ENCODE results near the gene RAPGEF5.

DNA sequence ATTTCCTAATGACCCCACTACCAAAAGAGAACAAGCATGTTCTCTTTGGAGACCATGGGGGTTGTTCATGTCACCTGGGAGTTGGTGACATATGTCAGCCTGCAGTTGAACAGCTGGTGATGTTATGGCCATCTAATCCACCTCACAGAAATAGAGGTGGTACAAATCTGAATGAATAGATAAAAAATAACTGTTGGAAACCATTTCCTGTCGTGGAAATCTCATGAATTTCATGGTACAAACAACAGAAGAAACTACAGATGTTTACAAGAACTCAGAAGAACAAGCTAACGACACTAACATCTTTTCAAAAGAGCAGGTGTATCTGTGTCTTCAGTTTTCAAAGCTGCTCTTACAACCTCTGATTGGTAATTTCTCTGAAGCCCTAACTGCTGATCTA, 81.3 kb downstream of the RAPGEF5 start:
- TF ChIP-seq, protein P1, sequence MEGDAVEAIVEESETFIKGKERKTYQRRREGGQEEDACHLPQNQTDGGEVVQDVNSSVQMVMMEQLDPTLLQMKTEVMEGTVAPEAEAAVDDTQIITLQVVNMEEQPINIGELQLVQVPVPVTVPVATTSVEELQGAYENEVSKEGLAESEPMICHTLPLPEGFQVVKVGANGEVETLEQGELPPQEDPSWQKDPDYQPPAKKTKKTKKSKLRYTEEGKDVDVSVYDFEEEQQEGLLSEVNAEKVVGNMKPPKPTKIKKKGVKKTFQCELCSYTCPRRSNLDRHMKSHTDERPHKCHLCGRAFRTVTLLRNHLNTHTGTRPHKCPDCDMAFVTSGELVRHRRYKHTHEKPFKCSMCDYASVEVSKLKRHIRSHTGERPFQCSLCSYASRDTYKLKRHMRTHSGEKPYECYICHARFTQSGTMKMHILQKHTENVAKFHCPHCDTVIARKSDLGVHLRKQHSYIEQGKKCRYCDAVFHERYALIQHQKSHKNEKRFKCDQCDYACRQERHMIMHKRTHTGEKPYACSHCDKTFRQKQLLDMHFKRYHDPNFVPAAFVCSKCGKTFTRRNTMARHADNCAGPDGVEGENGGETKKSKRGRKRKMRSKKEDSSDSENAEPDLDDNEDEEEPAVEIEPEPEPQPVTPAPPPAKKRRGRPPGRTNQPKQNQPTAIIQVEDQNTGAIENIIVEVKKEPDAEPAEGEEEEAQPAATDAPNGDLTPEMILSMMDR (conservative IDR thresholded peaks at IDR 0.05 in 1 of 2, IDR thresholded peaks at IDR 0.05 in 1 of 2; ENCODE audit: extremely low read depth in 1 of 2, insufficient read depth in 1 of 2, low read depth in 1 of 2, low read length in 2 of 2) = no peak
- TF ChIP-seq EZH2 (IDR thresholded peaks at IDR 0.05; ENCODE audit: borderline replicate concordance, low read length) = no peak
